NCI-H748 treated with DMSO at 0.1 percent for 48 hours (cell line): ENCODE results near the gene FLNC.

Experiments used
- DNase-seq: peaks from one replicate; lab custom pipeline; 2025; lab: John Stamatoyannopoulos, UW

FLNC gene

DNA sequence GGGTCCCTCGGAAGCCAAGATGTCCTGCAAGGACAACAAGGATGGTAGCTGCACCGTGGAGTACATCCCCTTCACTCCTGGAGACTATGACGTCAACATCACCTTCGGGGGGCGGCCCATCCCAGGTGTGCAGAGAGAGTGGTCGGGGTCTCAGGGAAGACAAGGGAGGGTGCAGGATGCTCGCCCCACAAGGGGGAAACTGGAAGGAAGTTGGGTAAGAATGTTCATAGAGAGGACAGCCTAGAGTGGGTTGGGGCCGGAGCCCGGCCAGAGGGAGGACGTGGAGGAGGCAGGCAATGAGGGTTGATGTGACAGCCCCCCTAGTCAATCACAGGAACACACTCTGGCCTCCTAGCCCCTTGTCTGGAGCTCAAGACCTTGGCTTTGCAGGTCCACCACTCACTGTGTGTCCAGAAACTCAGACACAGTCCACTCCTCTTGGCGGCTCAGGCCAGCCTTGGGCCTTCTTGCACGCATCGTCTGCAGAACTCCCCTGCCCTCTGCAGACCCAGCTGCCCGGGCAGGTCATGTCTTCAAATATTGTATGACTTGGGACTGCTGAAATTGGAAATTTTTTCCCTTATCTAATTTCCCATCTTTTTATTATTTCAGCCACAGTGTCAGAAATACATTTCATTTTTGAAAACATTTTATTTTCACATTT is 16.7 kb downstream of the FLNC start:
- no peak for DNase-seq

DNA sequence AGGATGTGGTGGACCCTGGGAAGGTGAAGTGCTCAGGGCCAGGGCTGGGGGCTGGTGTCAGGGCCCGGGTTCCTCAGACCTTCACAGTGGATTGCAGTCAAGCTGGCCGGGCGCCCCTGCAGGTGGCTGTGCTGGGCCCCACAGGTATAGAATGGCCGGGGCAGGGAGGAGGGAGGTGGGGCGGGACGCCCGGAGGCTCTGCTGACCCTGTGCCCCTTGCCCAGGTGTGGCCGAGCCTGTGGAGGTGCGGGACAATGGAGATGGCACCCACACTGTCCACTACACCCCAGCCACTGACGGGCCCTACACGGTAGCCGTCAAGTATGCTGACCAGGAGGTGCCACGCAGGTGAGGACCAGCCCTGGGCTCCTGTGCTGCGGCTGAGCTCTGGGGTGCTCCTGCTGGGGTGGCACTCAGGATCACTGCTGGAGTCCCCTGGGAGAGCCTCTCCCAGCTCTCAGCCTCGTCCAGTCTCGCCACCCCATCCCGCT is 17.6 kb downstream of the FLNC start:
- no peak for DNase-seq

DNA sequence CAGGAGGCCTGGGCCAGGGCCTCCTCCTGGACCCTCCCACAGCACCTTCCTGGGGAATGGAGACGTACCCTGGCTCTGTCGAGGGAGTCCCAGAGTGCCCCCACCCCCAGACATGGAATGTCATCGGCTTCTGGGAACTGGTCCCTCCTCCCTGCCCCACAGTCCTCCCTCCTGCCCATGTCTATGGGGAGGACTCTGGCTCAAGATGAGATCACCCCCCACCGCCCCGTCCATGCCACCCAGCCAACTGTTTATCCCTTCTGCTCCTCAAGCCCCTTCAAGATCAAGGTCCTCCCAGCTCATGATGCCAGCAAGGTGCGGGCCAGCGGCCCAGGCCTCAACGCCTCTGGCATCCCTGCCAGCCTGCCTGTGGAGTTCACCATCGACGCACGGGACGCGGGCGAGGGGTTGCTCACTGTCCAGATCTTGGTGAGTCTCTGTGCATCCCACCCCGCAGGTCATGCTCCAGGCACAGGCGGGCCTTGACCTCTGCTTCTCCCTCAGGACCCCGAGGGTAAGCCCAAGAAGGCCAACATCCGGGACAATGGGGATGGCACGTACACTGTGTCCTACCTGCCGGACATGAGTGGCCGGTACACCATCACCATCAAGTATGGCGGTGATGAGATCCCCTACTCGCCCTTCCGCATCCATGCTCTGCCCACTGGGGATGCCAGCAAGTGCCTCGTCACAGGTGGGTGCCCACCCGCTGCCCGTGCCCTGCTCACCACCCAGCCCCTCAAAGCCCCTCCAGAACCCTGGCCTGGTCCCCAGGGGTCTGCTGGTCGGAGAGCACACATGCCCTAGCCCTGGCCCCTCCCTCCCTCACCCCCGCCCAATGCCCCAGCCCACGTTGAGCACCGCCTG is 18.3 kb downstream of the FLNC start:
- no peak for DNase-seq

- DNase-seq = no peak
Observed at GRCh38 chr7:128849156-128849515, 18.9 kb downstream of the FLNC start.

GRCh38 chr7:128849804-128850490 is 19.7 kb downstream of the FLNC start:
- DNase-seq = no peak

DNA sequence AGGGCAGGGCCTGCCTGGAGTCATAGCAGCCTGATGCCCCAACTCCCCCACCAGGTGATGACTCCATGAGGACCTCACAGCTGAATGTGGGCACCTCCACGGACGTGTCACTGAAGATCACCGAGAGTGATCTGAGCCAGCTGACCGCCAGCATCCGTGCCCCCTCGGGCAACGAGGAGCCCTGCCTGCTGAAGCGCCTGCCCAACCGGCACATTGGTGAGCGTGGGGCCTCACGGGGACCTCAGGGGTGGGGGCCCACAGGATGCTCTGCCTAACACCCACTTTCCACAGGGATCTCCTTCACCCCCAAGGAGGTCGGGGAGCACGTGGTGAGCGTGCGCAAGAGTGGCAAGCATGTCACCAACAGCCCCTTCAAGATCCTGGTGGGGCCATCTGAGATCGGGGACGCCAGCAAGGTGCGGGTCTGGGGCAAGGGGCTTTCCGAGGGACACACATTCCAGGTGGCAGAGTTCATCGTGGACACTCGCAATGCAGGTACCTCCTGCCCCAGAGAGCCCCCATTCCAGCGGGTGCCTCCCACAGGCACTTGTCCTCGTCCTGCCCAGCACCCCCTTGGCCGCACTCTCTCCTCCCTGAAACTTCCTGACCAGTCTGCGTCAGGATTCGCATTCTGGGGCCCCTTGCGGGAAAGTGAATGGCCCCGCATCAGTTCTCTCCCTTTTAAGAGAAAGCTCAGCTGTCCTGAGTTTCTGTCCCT is 22.5 kb downstream of the FLNC start:
- no peak for DNase-seq

- no peak for DNase-seq
Observed at GRCh38 chr7:128853799-128854198, 23.6 kb downstream of the FLNC start.

- no peak for DNase-seq
Observed at GRCh38 chr7:128854396-128854795, 24.2 kb downstream of the FLNC start.

DNA sequence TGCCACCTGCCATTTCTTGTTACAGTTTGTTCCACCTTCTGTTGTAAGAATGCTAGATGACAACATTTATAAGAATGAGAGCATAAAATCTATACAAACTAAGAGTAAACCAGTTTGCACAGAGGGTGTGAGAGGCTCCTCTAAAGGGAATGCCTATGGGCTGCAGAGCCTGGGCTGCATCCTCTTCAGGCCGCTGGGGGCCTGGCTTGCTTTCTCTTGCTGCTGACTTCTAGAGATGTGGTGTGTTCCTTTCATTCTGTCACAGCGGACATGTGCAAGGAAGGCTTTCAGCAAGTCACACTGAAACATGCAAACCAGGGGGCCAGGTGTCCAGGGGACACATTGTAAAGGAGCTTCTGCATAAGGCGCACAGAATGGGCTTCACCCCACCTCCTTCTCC is 25.4 kb downstream of the FLNC start:
- no peak for DNase-seq

- DNase-seq = no peak
Observed at GRCh38 chr7:128856001-128856718, 26.0 kb downstream of the FLNC start.

GRCh38 chr7:128858380-128859231 is 28.4 kb downstream of the FLNC start:
- DNase-seq = no peak

- DNase-seq = no peak
Observed at GRCh38 chr7:128859232-128860157, 29.3 kb downstream of the FLNC start.

GRCh38 chr7:128860158-128861073 is 30.2 kb downstream of the FLNC start:
- DNase-seq = no peak

GRCh38 chr7:128861957-128862570 is 31.9 kb downstream of the FLNC start:
- DNase-seq = no peak

DNA sequence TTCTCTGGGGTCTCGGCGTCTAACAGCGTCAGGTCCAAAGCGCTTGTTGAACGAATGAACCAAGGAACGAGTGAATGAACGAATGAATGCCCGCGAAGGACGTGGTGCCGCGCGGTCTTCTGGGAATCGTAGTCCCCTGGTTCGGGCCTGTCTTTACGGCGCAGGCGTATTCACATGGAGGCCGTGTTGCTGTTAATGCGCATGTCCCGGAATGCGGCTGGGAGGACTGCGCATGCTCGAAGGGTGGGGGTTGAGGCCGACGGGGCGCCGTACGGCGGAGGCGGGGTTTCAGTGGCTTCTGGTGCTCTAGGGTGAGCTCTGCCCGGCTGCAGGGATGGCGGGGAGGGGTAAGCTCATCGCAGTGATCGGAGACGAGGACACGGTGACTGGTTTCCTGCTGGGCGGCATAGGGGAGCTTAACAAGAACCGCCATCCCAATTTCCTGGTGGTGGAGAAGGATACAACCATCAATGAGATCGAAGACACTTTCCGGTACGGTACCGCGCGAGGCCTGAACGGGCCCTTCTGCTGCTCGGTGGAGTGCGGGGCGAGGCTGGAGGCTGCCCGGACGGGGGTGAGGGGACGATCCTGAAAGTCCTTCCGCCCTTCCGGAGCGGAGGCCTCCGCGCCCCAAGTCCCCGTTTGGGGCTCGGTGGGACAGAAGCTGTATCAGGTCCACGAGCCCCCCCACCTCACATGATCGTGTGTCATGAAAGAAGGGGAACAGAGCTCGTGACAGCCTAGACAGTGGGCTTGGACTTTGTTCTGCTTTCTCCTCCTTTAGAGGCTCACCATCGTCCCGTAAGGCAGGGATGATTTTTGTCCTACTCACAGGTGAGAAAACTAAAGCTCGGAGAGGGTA is 32.6 kb downstream of the FLNC start, which contains the start of gene ATP6V1F:
ATP6V1F (plus strand) TSS at position 286 of the 862 bp plus-strand sequence; CDS start at position 335, 49 bp downstream.
- peak; percentile 97 for DNase-seq

GRCh38 chr7:128863433-128863989 is 33.3 kb downstream of the FLNC start:
- DNase-seq = peak; percentile 5
